ENCODE data around the gene EOLA2. TPM values are rescaled to one million over a fixed set of nuclear protein-coding genes. Genes with fewer than 3 reads are reported as not detected.
A peak's percentile ranks its signal among the peaks of the same experiment; 100 is the strongest.

EOLA2 gene
- total and polyA plus RNA-seq, 9 of the 15 experiments (the other 6 are each of a cell fraction or from before 2014, with no cell fraction given), result 27.7 to 61.5 (median 44.3) TPM

DNA sequence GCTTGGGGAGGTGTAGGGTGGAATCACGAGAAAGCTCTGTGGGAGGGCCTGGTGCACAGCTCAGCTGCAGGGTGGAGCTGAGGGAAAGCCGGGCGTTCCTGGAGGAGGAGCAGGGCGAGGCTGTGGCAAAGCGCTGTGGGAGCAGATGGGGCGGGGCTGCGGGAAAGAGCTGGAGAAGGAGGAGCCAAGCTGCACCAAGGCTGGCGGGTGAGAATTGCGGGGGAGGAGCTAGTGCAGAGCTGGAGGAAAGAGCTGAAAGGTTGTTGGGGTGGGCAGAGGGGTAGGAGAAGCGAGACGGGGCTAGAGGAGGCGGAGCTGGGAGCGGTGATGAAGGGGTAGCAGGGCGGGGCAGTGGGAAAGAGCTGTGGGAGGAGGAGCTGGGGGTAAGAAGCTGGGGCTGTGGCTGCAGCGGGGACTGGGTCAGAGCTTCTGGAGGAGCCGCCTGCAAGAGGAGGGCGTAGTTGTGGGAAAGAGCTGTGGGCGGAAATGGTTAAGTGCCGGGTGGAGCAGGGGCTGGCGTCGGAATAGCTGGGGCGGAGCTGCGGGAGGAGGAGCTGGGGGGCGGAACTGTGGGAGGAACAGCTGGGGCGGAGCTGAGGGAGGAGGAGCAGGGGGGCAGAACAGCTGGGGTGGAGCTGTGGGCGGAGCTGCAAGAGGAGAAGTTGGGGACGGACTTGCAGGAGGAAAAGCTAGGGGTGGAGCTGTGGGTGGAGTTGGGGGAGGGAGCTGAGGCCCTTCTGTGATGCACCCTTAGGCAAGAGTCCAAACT, 1.8 kb upstream of the EOLA2 start (continued):
- TF ChIP-seq, protein P1, sequence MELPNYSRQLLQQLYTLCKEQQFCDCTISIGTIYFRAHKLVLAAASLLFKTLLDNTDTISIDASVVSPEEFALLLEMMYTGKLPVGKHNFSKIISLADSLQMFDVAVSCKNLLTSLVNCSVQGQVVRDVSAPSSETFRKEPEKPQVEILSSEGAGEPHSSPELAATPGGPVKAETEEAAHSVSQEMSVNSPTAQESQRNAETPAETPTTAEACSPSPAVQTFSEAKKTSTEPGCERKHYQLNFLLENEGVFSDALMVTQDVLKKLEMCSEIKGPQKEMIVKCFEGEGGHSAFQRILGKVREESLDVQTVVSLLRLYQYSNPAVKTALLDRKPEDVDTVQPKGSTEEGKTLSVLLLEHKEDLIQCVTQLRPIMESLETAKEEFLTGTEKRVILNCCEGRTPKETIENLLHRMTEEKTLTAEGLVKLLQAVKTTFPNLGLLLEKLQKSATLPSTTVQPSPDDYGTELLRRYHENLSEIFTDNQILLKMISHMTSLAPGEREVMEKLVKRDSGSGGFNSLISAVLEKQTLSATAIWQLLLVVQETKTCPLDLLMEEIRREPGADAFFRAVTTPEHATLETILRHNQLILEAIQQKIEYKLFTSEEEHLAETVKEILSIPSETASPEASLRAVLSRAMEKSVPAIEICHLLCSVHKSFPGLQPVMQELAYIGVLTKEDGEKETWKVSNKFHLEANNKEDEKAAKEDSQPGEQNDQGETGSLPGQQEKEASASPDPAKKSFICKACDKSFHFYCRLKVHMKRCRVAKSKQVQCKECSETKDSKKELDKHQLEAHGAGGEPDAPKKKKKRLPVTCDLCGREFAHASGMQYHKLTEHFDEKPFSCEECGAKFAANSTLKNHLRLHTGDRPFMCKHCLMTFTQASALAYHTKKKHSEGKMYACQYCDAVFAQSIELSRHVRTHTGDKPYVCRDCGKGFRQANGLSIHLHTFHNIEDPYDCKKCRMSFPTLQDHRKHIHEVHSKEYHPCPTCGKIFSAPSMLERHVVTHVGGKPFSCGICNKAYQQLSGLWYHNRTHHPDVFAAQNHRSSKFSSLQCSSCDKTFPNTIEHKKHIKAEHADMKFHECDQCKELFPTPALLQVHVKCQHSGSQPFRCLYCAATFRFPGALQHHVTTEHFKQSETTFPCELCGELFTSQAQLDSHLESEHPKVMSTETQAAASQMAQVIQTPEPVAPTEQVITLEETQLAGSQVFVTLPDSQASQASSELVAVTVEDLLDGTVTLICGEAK (IDR thresholded peaks at IDR 0.05), result 0 out of 2 replicates have a peak, but pooled peaks have one; percentile 40
- TF ChIP-seq, protein P1 (CRISPR knock-in tag; IDR thresholded peaks at IDR 0.05), result no peak
- no peak for TF ChIP-seq TEAD1 (CRISPR knock-in tag; IDR thresholded peaks at IDR 0.05)
- peak; percentile 57; the same call in 1 of the 2 replicates for TF ChIP-seq PHF8 (IDR thresholded peaks at IDR 0.05; ENCODE audit: borderline replicate concordance, low read length)
- TF ChIP-seq MED1 (CRISPR knock-in tag; IDR thresholded peaks at IDR 0.05; ENCODE audit: borderline replicate concordance), result no peak
- TF ChIP-seq, protein P2, sequence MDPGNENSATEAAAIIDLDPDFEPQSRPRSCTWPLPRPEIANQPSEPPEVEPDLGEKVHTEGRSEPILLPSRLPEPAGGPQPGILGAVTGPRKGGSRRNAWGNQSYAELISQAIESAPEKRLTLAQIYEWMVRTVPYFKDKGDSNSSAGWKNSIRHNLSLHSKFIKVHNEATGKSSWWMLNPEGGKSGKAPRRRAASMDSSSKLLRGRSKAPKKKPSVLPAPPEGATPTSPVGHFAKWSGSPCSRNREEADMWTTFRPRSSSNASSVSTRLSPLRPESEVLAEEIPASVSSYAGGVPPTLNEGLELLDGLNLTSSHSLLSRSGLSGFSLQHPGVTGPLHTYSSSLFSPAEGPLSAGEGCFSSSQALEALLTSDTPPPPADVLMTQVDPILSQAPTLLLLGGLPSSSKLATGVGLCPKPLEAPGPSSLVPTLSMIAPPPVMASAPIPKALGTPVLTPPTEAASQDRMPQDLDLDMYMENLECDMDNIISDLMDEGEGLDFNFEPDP (CRISPR knock-in tag; IDR thresholded peaks at IDR 0.05), result no peak
- no peak for TF ChIP-seq ZNF124 (CRISPR knock-in tag; IDR thresholded peaks at IDR 0.05)
- no peak for TF ChIP-seq RBM22 (IDR thresholded peaks at IDR 0.05; ENCODE audit: low read depth, low read length, poor library complexity, severe bottlenecking)
- no peak for TF ChIP-seq MECOM (CRISPR knock-in tag; IDR thresholded peaks at IDR 0.05)
- TF ChIP-seq, protein P3, sequence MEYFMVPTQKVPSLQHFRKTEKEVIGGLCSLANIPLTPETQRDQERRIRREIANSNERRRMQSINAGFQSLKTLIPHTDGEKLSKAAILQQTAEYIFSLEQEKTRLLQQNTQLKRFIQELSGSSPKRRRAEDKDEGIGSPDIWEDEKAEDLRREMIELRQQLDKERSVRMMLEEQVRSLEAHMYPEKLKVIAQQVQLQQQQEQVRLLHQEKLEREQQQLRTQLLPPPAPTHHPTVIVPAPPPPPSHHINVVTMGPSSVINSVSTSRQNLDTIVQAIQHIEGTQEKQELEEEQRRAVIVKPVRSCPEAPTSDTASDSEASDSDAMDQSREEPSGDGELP (CRISPR knock-in tag; IDR thresholded peaks at IDR 0.05; ENCODE audit: borderline replicate concordance), result peak; percentile 99
- TF ChIP-seq ZNF23 (CRISPR knock-in tag; IDR thresholded peaks at IDR 0.05), result no peak
- TF ChIP-seq POLR2B (IDR thresholded peaks at IDR 0.05; ENCODE audit: low read depth, partially characterized antibody), result peak; percentile 75
- TF ChIP-seq NR1H2 (CRISPR knock-in tag; IDR thresholded peaks at IDR 0.05), result no peak
- no peak for TF ChIP-seq HEY1 (CRISPR knock-in tag; IDR thresholded peaks at IDR 0.05; ENCODE audit: borderline replicate concordance)
- no peak for TF ChIP-seq FOXA3 (CRISPR knock-in tag; conservative IDR thresholded peaks at IDR 0.05 in 1 of 2, IDR thresholded peaks at IDR 0.05 in 1 of 2)
- TF ChIP-seq SMARCB1 (IDR thresholded peaks at IDR 0.05; ENCODE audit: insufficient read length, low read depth), result no peak

Data from K562 (cell line).